ENCODE results near the gene LTF.

Gene LTF

DNA sequence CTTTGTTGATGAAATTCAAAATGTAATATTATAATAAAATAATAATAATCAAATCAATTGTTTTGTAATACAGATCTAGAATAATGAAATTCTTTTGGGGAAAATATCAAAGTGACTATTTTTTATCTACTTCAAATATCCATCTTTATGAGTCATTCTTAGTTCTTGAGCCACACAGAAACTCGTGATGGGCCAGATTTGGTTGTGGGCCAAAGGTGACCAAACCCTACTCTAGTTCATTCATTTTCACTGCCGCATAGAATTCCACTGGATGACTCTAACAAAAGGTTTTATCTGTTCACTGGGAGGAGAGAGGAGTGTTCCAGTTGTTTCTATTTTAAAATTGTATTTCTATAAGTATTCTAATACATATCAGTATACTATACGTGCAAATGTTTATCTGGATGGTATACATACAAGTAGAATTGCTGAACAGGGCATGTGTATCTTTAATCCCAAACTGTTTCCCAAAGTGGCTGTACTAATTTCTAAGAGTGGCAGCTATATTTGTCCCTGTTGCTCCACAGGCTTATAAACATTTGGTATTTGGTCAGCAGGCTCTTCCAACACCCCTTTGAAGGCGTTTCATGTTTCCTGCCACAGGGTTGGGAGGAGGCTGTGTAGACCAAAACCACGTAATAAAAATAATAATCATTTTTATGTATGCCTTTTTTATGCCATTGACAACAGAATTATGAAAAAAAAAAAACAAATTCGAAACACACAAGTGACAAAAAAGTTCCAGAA lies 25.8 kb upstream of the LTF start:
- no peak for DNase-seq

DNA sequence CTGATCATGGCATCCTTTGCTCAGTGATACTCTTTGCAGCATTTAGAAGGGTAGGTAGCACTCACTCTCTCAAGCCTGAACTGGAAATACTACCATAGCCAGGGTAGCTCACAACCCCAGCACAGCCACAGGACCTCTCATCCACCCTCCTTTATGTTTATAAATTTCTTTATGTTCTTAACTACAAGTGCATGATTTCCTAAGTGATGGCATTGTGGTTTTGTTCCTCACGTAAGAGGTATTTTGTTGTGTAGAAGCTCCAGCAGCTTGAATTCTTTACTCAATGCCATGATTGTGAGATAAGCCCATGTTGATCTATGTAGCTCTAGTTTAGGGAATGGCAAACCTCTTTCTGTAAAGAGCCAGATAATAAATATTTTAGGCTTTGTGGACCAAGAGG lies 25.2 kb upstream of the LTF start:
- DNase-seq, result no peak

DNA sequence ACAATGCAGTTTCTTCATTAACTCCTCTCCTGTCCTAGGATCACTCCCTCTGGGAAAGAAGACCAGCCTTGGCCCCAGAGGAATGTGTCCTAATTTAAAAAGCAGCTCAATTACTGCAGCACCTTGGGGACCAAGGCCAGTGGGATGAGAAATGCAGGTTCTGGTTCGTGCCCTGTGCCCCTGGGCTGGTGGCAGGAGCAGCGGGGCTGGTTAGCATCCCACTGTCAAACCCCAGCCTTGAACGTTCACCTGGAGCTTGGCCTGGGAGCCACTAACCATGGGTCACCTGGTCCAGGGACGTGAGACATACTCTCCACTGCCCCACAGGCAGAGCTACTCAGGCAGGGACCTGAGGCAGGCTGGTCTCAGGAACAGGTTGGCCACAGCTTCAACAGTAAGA lies 24.7 kb upstream of the LTF start:
- no peak for DNase-seq

DNA sequence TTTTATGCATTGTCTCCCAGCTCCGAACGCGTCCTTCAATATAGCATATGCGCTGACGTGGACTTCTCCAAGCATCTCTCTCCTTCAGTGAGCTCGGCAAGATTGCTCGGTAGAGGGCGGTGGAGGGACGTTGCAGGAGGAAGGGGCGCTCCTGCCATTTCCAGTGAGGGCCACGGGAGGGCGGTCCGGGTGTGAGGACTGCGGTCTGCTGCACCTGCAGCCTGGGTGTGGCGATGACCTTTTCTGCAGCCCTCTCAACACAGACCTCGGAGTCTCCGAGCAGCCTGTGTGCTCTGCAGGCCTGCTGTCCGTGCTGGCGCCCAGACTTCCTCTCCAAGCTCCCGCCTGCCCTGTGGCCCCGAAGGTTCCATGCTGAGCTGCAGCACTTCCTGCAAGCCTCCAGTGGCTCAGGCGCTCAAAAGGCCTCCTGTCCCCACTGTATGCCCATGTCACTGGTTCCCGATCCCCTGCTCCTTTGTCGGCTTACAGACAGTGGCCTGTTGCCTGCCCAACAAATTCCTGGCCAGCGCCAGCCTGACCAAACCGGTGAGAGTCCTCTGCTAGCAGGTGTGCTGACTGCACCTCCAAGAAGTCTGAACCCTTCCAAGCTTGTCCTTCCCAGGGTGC lies 24.1 kb upstream of the LTF start:
- peak; percentile 49 for DNase-seq

DNA sequence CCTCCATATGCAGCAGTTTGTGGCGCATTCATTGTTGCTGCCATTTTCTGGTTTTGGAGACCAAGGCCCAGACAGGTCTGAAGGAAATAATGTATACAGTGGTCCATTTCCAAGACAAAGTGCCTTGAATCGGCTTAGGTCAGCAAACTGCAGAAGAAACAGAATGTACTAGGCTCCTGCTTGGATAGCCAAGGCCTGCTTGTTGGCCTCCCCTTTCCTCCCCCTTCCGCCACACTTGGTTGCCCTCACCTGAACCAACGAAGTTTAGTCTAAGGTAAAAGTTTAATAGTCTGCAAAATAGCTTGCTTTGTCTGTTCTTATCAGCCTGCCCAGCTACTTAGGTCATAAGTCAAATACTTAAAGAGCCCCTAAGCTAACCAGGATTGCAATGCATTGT lies 21.1 kb upstream of the LTF start:
- no peak for DNase-seq

DNA sequence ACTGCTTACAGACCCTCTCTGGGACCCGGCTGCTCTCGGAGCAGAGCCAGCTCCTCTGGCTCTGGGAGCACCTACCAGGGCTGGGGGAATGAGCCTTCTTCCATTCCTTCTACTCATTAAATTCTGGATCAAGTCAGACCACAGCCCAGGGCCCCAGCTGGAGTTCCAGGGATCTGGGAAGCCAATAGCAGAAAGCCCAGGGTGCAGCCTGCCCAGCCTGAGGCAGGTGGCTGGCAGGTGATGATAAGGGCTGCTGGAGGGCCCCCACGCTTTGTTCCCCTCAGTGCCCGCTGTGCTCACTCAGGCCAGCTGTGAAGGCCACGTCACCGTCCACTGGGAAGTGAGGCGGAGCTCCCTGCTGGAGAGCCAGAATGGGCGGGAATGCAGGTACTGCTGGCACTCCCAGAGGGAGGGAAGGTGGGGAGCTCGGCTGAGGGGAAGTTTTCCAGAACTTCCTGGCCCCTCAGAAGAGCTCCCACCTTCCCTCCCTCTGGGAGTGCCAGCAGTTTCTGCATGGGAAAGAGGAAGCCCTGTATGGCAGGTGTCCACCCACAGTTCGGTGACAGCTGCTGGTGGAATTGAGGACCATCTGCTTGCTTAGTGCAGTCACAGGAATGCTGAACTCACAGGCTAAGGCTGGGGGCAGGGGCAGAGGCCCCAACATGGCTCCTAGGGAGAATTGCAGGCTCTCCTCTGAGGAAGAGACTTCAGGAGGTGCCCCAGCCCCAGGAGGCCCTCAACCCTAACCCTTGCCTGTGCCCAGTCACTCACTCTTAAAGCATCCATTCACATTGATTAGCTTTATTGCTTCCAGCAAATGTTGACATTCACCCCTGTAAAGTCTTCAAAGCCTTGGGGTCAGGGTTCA lies 20.4 kb upstream of the LTF start:
- peak; percentile 19 for DNase-seq

DNA sequence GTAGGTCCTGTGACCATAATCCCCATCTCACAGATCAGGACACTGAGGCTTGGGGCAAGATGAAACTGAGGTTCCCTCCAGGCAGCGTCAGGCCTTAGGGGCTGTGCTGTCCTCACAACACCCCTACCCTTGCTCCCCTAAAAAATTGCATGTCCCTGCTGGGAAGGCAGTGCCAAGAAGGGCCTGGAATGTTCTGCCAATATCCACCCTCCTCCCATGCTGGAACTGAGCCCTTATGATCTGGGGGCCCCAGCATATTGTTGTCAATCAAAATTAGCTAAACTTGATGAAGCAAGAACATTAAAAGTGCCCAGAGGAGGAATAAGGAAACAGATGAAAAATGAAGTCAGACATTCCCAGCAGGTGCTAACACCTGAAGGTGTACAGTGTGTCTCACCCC lies 19.7 kb upstream of the LTF start:
- DNase-seq, result no peak

DNA sequence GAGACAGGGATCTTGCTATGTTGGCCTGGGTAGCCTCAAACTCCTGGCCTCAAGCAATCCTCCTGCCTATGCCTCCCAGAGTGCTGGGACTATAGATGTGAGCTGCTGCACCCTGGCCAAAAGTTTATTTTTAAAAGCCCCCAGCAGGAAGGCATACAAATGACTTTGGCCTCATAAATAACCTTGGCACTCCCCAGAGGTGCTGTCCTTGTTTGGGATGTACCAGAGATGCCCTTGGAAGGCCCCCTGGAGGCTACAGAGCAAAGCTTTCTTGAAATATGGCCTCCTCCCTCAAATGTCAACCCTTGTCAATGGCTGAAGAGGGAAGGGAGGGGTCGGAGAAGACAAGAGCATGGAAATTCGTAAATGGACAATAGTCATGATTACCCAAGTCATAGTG lies 19.1 kb upstream of the LTF start:
- DNase-seq, result no peak

DNA sequence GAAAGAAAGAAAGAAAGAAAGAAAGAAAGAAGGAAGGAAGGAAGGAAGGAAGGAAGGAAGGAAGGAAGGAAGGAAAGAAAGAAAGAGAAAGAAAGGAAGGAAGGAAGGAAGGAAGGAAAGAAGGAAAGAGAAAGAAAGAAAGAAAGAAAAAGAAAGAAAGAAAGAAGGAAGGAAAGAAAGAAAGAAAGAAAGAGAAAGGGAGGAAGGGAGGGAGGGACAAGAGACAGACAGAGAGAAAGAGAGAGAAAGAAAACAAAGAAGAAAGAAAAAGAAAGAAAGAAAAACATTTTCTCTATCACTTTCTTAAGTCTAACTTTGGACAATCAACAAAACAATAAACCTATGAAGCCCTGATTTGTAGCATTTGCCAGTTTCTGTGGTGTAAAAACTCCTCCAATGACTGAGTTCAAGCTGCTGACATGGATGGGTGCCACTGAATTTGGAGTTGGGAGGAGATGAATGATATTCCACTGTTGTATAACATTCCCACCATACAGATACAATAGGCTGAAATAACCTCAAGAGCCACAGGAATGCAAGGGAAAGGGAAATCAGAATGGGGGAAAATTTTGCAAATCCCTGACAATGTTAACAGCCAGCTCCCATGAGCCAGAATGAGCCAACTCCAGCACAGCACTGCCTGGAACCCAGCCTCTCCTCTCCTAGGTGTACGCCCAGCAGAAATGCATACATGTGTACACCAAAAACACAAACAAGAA lies 18.1 kb upstream of the LTF start:
- no peak for DNase-seq

DNA sequence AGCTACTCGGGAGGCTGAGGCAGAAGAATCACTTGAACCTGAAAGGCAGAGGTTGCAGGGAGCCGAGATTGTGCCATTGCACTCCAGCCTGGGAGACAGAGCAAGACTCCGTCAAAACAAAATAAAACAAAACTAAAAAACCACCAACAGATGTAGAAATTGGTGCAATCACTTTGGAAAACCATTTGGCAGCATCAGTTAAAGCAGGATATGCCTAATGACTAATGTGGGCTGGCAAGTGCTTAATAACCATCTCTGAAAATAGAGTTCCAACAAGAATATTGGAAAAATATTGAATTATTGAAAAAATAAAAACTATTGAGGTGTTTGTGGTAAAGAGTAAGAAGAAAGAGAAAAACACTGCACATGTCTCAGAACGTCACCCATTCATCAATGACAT lies 16.9 kb upstream of the LTF start:
- DNase-seq, result no peak

DNA sequence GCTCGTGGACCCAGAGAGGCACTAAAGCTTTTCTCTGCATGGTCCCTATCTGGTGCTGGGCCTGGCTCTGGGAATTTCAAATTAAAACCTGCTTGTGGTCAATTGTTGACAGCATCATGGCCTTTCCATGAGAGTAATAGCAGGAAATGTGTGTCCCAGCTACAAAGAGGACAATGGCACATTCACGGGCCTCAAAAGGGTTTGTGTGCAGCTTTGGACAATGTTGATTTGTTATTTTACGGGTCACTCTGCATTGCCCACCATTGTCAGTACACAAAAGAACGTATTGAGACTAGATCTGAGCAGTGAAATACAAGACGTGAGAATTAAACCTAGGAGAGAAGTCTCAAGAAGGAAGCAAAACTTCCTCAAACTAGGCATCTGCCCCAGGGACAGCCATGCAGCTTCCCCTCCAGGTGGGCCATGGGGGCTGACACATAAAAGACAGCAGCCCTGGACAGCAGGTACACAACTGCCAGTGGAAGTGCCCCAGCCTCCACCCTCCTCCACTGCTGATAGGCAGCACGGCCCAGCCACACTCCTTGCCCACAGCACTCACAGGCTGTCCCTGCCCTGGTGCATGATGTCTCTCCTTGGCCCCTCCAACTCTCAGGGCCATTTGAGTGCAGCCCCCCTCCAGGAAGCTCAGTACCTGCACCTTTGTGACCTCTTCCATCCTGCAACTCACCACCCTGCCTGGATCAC lies 15.9 kb upstream of the LTF start:
- DNase-seq, result no peak

DNA sequence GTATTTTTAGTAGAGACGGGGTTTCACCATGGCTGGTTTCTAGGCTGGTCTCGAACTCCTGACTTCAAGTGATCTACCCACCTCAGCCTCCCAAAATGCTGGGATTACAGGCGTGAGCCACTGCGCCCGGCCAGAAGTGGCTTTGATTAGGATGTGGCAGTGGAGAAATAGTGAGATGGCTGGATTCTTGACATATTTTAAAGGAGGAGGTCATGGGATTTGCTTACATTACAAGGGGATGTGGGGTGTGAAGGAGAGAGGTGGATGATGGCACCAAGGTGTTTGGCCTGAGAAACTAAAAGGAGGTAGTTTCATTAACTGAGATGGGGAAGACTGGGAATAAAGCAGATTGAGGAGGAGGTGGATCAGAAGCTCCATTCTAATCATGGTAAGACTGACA lies 15.0 kb upstream of the LTF start:
- DNase-seq, result no peak

DNA sequence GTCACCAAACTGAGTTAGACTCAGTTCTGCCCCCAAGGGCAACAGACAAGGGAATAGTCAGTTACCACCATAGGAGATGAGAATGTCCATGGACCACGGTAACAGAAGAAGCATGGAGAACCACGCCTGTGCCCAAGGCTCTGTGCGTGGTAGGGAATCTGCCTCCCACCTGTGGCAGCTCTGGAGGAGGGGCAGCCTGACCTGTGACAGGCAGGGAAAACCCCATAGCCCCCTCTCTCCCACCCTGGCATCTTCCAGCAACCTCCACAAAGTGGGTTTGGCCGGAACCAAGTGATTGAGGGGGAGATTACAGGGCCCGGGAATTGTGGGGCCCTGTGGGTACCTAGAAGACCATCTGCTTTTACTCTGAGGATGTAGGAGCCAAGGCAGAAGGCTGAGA lies 14.3 kb upstream of the LTF start:
- DNase-seq, result no peak

DNA sequence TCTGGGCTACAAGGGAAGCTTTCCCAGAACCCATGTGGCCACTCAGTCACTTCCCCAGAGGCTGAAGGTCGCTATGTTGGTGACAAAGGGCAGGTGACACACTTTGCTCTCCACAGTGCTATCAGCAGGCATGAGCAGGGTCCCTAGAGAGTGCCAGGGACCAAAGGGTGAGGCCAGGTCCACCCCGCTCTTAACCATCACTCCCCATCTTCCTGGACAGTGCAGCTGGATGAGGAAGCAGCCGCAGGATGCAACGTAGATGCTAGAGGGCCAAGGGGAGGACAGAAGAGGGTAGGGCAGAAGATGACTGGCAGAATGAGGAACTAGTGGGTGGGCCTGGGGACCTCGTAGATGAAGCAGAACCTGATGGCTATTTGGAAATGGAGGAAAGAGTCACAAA lies 13.6 kb upstream of the LTF start:
- no peak for DNase-seq

DNA sequence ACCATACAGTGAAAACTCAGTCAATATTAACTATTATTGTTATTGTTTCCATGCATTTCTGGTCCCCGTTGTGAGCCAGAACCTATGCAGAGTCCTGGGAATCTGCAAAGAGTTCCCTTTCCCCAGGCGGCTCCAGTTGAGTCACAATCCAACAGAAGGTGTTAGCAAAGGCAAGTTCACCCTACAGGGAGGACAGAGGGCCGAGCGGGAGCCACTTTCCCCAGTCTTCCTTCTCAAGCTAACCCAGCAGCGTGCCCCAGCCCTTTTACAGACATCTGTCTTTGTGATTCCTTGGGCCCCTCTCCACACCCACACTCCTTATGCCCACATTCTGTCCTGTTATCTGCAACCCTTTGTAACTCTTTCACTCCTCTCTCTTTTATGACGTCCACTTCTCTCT lies 13.1 kb upstream of the LTF start:
- no peak for DNase-seq

DNA sequence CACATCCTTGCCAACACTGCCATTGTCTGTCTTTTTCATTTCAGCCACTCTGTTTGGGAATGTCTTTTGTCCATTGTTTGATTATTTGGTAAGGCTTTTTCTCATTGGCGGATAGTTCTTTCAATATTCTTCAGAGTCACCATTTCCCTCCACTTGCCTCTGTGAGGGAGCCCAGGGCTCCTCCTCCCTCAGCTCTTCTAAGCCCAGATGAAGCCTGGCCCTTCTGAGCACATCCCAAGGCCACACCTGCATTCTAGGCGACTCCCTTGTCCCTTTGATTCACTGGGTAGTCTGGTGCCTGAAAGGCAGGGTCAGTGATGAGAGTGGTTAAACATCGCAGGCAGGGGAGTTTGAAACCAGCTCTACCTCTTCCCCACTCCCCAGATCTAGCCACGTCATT lies 12.4 kb upstream of the LTF start:
- DNase-seq, result no peak

DNA sequence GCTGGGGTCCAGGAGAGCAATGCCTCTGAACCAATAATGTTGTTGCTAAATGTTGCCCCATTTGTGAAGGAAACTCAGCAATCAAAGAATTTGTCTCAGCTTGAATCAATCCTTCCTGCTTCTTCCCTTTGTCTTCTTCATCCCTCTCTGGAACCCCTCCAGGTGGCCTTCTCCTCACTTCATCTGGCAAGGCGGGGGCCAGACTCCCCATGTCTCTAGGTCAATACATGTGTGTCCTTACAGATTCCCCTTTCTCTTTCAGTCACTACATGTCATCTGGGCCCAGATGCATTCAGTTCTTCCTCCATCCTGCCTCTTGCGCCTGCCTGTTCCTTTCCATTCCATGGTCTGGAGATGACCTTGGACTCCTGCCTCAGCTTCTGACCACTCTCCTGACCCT lies 8.0 kb upstream of the LTF start:
- DNase-seq, result no peak

DNA sequence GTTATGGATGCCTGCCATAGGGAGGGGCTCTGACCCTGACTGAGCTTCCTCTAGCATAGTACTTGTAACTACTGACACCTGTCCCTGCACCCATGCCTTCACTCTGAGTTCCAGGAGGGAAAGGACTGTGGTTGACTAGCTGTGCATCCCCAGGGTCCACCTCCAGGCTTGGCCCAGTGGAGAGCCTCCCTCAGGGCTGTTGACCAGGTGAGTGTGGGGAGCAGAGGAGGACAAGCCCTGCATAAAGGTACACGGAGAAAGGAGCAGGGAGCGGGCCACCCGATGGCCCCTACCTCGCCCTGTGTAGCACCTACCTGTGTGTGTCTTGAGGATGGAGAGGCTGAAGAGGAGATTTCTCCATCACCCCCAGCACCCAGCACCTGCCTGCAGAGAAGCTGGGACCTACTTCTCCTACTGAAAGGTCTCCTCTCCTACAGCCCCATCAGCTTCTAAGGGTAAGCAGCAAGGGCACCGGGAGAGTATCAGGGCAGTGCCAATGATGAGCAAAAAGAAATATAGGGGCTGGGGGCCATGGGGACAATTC lies 6.7 kb upstream of the LTF start:
- no peak for DNase-seq

DNA sequence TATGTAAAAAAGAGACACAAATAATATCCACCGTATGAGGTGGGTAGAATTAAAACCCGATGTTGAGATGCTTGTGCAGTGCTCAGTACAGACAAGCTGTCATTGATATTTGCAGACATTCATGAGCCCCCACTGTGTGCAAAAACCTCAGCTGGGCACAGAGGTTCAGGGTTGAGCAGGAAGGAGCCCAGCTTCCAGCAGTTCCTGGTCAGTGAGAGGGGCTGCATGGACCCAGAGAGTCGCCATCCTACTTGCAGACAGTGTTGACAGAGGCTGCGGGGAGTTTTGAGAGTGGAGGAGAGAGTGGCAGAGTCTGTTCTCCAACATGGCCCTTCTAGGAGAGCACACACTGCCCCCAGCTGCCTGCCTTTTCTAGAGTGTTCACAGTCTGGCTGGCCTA lies 6.1 kb upstream of the LTF start:
- no peak for DNase-seq

DNA sequence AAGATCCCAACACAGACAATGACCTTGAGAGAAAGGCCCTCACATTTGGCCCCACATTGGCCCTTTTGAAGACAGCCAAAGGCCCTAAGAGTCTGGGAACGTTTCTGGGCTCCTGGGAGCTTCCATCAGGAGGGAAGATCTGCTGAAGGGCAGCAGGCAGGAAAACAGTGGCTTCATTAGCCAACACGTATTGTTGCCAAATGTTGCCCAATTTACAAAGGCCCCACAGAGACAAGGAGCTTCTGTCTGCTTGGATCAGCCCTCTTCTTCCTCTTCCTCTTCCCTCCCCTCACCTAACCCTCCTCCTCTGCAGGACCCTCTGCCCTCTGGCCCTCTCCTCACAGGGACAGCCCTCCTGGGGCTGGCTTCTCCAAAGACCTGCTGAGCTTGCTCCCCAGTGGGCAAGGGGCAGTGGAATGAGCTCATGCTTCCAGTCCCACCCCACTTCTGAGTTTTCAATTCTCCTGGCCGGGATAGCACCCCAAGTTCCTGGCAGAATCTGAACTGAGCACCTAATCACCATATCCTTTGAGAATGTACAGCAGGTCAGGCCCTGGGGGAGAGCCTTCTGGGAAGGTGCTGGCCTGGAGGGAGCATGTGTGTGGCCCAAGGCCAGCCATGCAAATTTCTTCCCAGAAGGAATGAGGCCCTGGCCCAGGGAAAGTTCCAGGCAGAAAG lies 5.1 kb upstream of the LTF start:
- no peak for DNase-seq

DNA sequence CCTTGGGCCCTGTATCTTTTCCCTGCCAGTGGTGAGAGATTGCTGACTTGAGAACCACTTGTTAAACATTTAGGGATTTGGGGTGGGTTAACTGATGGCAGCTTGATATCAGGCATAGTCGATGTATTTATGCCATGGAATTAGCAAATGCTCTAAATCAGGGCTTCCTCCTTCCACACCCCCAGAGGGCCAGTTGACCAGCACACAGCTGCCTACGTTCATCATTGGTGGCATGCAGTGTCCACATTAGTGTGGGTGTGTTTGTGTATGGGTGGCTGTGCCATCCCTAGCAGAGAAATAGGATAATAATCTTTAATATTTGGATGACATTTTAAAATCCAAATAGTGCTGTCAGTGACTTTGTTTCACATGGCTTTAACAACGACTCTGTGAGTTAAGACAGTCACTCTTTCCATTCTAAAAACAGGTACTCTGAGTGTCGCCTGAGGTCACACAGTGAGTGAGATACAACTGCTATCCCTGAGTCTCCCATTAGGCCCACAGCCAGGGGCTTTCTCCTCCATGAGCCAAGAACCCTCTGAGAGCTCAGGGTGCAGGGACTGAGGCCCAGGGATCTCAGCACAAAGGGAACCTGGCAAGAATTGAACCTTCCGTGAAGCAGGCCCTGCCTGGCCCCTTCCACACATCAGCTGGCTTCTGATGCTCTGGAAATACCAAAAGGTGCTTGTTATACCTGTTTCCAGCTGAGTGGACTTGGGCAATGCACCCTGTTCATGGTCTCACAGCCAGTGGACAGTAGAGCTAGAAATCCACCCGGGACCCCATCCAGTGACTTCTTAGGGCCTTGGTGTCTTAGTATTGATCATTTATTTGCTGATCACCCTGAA lies 4.3 kb upstream of the LTF start:
- DNase-seq, result no peak
